Tibial nerve (tissue), 4 donors: ENCODE measurements around the gene FAM241A. TPM values are rescaled to one million over a fixed set of nuclear protein-coding genes. Genes with fewer than 3 reads are reported as not detected.

Experiments
- DNase-seq, 2 donors: peaks; one replicate each; pipeline ENCODE4 v3.0.0-alpha.2; 2019; ENCODE audit warnings: low spot score in 2 of 2
- H3K27ac ChIP-seq, 4 donors: fragments of 200-600 bp; sonication (generic) in 3 of 4; one replicate each; pipeline ENCODE4 v1.5.1; 2017 to 2019; ENCODE audit warnings: mild to moderate bottlenecking in 1 of 4
- H3K27me3 ChIP-seq, 2 donors: fragments of 200-600 bp; sonication (generic) in 1 of 2; one replicate each; pipeline versions ENCODE4 v1.5.1 to v1.6.0; 2017 to 2019
- H3K36me3 ChIP-seq, 3 donors: fragments of 200-600 bp; sonication (generic); one replicate each; pipeline ENCODE4 v1.5.1; 2018 to 2019
- H3K4me1 ChIP-seq, 4 donors: fragments of 200-600 bp; sonication (generic) in 3 of 4; one replicate each; pipeline ENCODE4 v1.5.1; 2017 to 2019
- H3K4me3 ChIP-seq, 4 donors: fragments of 200-600 bp; sonication (generic) in 3 of 4; one replicate each; pipeline ENCODE4 v1.5.1; 2017 to 2019; ENCODE audit warnings: mild to moderate bottlenecking in 1 of 4, moderate library complexity in 1 of 4
- H3K9me3 ChIP-seq, 4 donors: fragments of 200-600 bp; sonication (generic) in 3 of 4; one replicate each; pipeline ENCODE4 v1.5.1; 2017 to 2019
- CTCF ChIP-seq, 5 experiments: fragments of 200-600 bp in 3 of 5; fragments of 450-650 bp in 2 of 5; sonication (generic) in 3 of 5; IDR thresholded peaks; one replicate each; pipeline ENCODE4 v1.5.1; 2016 to 2019; ENCODE audit warnings: antibody characterized with exemption in 5 of 5, mild to moderate bottlenecking in 3 of 5, moderate library complexity in 2 of 5
- EP300 ChIP-seq, 2 donors: sonication (generic); formaldehyde crosslinking; IDR thresholded peaks; one replicate each; pipeline ENCODE4 v1.6.1; 2017; ENCODE audit warnings: antibody characterized with exemption in 2 of 2, mild to moderate bottlenecking in 1 of 2
- POLR2A ChIP-seq, 2 donors: fragments of 450-650 bp; IDR thresholded peaks; one replicate each; pipeline ENCODE4 v1.6.1; 2017; ENCODE audit warnings: antibody characterized with exemption in 2 of 2, mild to moderate bottlenecking in 2 of 2, moderate library complexity in 2 of 2
- WGBS, 2 donors: methylation state at CpG; one replicate each; pipeline ENCODE4 v1.1.5; 2018; 5-methylcytosine and 5-hydroxymethylcytosine counted together
- total RNA-seq, 4 donors: library from RNA; depleted of rRNA; stranded (reverse); fragments of >200 nt; gene quantifications; one replicate each; pipeline ENCODE4 v1.1.0, GENCODE V29; 2016

FAM241A gene
- total RNA-seq, 4 donors from 2014 or later: 2.4 to 4.8 (median 2.9) TPM

GRCh38 chr4:112181358-112182000 is 36.2 kb downstream of the FAM241A start:
- Histone ChIP-seq H3K27ac (no peak overlapping the region), H3K9me3 (peaks cover 0 to 3% (median 0%) of the 10 kb centered on the region in 4 donors), H3K27me3 (no peaks in the 10 kb centered on the region), H3K4me3 (no peak overlapping the region), H3K36me3 (no peaks in the 10 kb centered on the region), H3K4me1 (no peaks in the 10 kb centered on the region)
- TF ChIP-seq POLR2A (IDR thresholded peaks at IDR 0.05) (no peak), EP300 (IDR thresholded peaks at IDR 0.05) (no peak), CTCF (IDR thresholded peaks at IDR 0.05) (no peak)
- 84 to 89% methylated on average over 3 of the region's 3 CpGs for WGBS, 2 donors
- no peak for DNase-seq

DNA sequence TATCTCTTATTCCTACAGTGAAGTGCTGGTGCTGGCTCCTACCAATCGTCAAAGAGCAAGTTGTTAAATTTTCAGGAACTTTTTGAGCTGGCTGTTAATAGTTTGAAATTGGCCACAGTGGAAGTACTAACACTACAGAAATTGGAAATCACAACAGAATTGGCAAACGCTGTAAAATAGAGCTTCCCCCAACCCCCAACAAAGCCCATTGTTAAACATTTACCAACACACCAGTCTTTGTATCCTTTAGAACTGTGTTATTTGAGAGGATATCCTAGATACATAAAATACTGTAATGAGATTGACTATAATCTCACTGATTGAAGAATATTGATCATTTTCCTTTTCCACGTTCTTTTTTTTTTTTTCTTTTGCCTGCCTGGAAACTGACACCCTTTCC is 37.4 kb downstream of the FAM241A start:
- Histone ChIP-seq H3K36me3 (no peaks in the 10 kb centered on the region), H3K4me3 (no peak overlapping the region), H3K9me3 (peaks cover 0 to 3% (median 0%) of the 10 kb centered on the region in 4 donors), H3K4me1 (no peaks in the 10 kb centered on the region), H3K27me3 (no peaks in the 10 kb centered on the region), H3K27ac (no peak overlapping the region)
- TF ChIP-seq CTCF (IDR thresholded peaks at IDR 0.05): no peak
- no peak for TF ChIP-seq EP300 (IDR thresholded peaks at IDR 0.05)
- TF ChIP-seq POLR2A (IDR thresholded peaks at IDR 0.05): no peak
- no peak for DNase-seq
- WGBS, 2 donors: 69 to 75% methylated on average over 3 of the region's 3 CpGs

DNA sequence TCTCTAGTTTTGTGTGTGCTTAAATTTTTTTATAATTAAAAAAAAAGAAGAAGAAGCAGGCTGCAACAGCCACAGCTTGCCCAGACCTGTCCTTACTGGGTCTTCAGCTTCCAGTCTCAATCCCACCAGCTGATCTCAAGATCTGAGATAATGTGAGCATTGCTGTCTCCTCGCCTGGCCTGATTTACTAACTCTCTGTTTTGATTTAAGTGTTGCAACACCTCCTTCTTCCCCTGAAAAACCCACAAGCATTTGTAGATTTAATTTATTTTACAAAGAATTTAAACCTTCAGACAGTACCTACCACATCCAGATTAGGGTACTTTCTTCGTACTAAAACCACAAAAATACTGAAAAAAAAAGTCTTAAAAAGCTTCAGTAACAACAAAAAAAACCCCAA is 38.0 kb downstream of the FAM241A start:
- no peak overlapping the region for H3K4me3 ChIP-seq
- no peak for DNase-seq
- no peaks in the 10 kb centered on the region for H3K36me3 ChIP-seq
- H3K9me3 ChIP-seq: peaks cover 0 to 3% (median 0%) of the 10 kb centered on the region in 4 donors
- H3K27me3 ChIP-seq: no peaks in the 10 kb centered on the region
- no peaks in the 10 kb centered on the region for H3K4me1 ChIP-seq
- WGBS, 2 donors: 83 to 86% methylated on average over 2 of the region's 2 CpGs
- TF ChIP-seq POLR2A (IDR thresholded peaks at IDR 0.05): no peak
- no peak for TF ChIP-seq EP300 (IDR thresholded peaks at IDR 0.05)
- no peak for TF ChIP-seq CTCF (IDR thresholded peaks at IDR 0.05)
- H3K27ac ChIP-seq: no peak overlapping the region

GRCh38 chr4:112184438-112184837 is 39.2 kb downstream of the FAM241A start:
- no peak for DNase-seq
- TF ChIP-seq POLR2A (IDR thresholded peaks at IDR 0.05): no peak
- no peak overlapping the region for H3K27ac ChIP-seq
- H3K27me3 ChIP-seq: no peaks in the 10 kb centered on the region
- no peaks in the 10 kb centered on the region for H3K9me3 ChIP-seq
- WGBS, 2 donors: 97% methylated on average over 1 of the region's 1 CpG
- no peaks in the 10 kb centered on the region for H3K36me3 ChIP-seq
- H3K4me1 ChIP-seq: no peaks in the 10 kb centered on the region
- H3K4me3 ChIP-seq: no peak overlapping the region

DNA sequence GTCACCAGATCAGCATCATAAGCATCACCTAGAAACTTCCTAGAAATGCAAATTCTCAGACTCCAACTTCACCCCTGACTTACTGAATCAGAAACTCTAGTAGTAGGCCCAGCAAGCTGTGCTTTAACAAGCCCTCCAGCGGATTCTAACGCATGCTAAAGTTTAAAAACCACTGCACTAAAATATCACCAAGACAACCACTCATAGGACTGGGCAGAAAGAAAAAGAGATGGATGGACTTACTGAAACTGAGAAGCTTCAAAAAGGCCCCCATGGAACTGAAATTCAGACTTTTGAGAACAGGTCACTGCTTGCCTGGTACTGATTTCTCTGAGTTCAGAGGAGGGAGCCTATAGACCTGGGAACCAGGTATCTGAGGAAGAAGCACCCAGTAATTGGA is 40.1 kb downstream of the FAM241A start:
- Histone ChIP-seq H3K4me1 (no peaks in the 10 kb centered on the region), H3K27me3 (no peaks in the 10 kb centered on the region), H3K36me3 (no peaks in the 10 kb centered on the region), H3K27ac (no peak overlapping the region), H3K4me3 (no peak overlapping the region), H3K9me3 (no peaks in the 10 kb centered on the region)
- 86 to 94% methylated on average over 2 of the region's 2 CpGs for WGBS, 2 donors
- no peak for TF ChIP-seq CTCF (IDR thresholded peaks at IDR 0.05)
- no peak for DNase-seq
